HG02588 (cell line): ENCODE results near the gene ANK3.

Experiments used
- ATAC-seq: cut with Tn5 transposase; IDR thresholded peaks from one replicate; pipeline ENCODE4 v1.9.1; 2021; ENCODE audit warnings: mild to moderate bottlenecking, moderate library complexity; ENCODE audit not compliant: unreplicated experiment

The ANK3 gene

DNA sequence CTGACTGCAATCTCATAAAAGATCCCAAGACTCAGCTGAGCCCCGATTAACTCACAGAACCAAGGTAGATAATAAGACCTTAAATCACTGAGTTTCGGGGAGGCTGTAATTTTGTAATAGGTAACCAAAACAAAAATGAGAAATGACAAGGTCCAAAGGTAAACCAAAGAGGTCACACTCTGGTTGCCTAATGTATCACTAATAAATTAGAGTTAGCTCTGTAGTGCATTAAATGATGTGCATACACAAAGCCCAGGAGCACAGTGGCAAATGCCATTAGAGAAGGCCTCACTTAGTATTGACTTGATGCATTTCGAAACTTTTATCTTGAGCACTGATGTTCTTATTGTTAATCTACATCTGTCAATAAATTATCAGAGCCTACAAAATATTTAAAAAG, 245.6 kb downstream of the ANK3 start:
- no peak for ATAC-seq

DNA sequence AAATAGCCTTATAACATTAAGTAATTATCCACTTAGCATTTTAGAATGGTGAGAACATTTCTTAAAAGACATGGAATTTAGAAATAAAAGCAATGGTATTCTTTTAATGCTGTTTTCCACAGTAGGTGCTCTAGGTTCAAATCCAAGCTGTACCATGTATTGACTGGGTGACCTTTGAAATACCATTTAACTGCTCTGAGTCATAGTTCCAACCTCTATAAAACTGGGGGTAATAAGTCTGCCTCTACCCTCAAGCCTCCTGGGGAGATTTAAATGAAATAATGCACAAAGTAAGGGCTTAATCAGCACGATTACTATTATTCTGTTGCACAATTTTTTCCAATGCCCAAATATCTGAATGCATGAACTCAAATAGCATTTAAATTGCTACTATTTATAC, 246.9 kb downstream of the ANK3 start:
- no peak for ATAC-seq

DNA sequence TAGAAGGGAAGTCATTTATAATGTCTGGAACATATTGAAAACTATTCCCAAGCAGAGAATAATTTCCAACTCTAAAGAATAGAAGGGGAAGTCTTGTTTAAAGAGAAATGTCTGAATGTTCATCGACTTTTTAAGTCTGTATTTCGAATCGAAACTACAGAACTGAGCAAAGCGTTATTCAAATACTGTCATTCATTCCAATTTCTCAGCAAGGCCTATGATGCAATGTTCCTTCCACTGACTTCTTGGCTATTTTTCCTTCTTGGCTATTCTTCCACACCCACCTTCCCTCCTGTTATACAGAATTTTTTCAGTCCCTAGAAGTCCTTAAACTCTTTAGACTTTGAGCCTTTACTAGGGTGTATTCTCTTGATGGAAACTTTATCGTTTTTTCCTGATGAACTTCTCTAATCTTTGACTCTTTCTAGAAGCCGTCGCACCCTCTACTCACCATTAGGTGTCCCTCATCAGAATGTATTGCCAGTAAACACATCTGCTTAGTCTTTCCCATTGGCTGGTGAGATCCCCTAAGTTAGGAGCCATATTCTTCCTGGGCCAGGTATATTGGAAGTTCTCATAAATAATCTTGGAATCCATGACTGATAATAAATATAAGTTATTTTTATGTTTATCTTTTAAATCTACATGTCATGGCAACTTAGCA, 247.6 kb downstream of the ANK3 start:
- ATAC-seq: no peak

DNA sequence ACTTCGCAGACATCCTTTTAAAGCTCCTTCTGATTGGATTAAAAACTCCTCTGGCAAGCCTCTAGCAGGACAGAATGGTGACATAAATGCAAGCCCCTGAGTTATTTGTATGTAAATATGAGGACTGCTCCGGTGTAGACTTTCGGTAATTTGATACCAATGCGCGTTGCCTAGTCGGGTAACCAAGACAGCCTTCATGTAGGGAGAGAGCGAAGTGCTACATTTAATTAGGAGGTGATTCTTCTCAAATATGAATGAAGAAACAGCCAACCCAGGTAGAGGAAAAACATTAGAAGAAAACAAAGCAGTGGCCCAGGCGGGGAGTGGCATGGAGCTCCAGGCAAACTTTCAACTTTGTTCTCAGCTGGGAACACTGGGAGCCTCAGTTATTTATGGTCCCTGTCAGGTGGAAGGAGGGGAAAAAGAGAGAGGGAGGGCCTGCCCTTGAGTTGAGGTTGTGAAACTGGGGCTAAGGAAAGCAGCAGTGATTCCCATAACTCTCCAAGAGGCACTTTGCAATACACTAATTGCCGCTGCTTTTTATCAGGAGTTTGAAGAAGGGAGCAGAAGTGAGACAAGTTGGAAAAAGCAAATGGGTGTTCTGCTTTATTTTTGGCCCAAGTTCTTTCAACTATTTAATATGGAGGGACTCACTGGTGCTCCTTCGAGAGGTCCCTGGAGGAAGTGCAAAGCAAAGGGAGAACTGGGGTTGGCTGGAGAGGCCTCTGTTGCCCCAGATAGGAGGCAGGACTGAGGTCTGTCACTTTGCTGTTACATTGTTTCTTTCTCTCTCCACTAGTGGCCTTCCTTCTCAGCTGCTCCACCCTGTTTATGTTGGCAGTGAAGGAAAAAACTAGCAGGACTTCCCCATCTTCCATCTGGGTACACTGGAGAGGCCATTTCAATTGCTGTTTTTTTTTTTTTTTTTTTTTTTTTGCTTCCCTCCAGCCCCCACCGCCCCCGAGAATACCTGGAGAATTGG, 248.7 kb downstream of the ANK3 start:
- no peak for ATAC-seq

DNA sequence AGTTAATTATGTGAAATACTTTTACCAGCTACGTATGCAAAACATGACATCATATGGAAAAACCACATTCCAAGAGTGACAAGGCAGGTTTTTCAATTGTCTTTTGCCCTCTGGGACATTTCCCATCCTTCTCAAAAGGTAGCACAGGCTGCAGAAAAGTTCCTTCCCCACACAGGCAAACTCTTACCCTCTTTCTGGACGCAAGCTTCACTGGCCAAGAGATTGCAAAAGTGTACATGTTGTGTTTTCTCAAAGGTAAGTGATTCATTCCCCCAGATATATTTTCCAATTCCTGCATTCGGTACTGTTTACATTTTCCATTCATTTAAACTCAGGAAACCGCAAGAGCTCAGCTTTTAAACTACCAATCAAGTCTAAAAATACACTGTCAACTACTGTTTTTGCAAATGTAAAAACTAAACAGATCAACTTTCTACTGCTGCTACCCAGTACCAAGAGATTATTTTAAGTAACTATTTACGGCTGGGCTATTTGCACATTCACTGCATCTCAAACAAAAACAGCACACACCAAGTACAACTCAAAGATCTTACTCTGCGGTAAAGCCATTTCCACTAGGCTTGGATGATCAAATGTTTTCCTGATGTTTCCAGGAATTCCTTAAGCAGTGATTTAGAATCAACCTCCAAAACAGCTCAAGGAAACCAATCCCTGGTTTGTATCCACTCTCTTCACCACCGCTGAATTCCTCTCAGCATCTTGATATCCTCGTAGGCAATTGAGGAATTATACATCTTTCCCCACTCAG, 249.7 kb downstream of the ANK3 start:
- ATAC-seq: no peak

DNA sequence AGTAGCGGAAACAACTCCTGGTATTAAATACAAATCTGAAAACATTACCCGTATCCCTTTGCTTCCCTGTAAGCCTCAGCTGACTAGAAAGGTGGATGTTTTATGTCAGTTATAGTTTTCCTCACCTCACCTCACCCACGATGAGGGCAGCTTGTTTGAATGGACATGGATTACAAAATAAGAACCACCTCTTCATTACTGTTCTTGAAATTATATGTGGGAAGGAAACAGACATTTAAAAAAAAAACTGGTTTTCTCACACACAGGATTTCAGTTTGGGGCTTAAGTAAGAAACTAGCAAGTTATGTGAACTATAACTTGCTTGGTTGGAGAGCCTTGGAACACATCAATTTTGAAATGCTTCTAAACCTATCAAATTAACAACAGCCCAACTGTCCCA, 250.4 kb downstream of the ANK3 start:
- no peak for ATAC-seq

DNA sequence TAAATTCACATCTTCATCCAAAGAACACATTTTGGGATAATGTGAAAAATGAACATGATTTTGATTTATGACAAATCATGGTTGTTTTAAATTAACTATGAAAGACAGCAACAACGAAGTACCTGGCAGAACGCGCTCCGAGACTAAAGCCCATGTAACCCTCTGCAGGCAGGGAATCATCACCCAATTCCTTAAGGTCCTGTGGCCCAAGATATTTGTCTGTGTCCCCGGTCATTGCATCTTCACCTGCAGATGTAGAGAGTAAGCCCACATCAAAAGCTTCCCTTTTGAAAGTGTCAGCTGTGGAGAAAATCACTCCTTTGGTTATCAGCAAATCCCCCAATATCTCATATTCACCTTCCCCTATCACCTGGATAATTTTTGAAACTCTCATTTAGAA, 250.8 kb downstream of the ANK3 start:
- no peak for ATAC-seq

DNA sequence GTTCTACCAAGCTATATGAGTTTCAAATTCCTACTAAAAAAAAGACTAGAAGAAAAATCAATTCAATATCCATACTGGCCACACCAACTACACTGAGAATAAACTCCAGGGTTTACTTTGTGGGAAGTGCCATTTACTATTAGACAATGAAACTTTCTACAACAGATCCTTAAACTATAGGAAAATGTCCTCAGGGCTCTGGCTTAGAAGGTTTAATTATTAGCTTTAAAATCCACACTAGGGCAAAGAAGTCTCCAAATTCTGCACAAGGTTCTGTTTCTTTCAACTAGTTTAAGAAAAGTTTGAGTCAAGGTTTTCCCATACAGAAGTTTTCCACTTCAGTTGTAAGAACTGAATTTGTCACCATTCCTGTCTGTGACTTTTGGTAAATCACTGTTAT, 251.6 kb downstream of the ANK3 start:
- ATAC-seq: no peak

DNA sequence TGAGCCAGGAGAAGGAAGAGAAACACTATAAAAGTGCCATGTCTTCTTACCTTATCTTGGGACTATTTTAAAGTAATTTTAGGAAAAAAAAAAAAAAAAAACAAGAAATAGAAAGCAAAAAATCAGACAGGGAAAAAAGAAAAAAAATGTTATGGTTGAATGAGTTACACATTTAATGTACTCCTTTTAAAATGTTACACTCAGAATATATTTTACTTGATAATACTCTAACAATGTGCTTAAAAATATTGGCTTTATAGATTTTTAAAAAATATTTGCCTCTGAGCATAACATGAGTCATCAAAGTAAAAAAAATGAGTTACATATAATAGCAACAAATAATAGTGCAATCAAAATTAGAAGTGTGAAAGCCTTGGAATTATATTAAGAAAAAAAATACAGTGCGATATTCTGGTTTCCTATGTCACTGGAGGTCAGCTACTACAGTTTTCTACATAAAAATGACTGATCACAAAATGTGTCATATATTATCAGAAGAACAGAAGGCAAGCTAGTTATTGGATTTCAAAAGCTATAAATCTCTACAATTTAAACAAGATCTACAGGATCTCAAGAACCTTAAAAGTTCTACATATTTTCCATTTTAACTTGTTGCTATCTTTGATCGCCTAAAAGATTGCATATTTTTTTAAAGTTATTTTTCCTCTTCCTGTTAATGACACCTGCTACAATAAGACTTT, 252.2 kb downstream of the ANK3 start:
- ATAC-seq: no peak

DNA sequence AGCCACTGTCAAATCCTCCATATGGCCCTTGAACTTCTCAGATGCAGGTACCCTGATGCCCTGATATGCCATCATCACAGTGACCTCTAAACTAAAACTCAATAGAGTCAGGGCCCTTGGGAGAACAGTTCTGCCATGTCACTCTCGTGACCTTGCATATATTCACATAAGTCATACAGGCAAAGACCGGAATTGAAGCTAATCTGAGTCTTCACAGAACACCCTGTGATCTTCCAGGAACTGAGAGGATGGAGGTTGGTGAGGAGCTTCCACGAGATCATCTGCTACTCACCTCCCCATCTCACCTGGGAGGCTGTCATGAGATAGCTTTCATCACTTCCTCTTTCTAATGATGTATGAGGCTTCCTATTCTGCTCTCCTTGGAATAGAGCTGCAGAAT, 254.7 kb downstream of the ANK3 start:
- peak; percentile 51 for ATAC-seq

DNA sequence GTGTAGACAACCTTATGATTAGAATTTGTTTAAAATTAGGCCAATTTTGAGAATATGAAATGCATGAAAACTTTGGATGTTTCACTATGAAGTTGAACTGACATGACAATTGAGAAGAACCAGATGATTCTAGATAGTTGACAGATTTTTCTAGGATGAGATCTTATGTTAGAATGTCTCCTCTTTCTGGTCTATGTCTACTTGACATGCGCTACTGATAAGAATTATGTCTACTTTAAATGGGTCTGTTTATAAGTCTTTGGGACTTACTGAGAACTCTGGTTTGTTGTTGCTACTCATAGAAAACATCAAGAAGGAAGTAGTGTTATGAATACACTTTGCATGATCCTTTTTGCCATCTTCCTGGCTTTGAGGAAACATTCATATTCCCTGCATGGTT, 255.1 kb downstream of the ANK3 start:
- no peak for ATAC-seq

DNA sequence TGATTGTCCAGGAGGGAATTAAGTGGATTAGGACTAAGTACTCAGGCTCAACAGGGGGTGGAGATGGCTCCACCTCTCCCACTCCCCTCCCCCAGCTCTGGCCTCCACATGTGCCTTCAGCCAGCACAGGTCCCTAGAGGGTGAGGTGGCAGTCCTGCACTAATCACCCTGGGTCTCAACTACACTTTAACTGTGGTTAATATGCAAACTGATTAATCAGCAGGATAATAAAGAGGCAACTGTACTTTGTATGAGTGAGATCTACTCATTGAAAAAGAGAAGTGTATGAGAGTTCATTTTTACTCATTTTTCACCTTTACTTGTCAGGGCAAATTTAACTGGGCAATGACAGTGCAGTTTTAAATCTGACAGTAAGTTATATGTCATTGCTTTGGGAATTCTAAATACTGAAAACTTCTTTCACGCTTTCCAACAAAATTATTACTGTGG, 259.5 kb downstream of the ANK3 start:
- ATAC-seq: no peak

DNA sequence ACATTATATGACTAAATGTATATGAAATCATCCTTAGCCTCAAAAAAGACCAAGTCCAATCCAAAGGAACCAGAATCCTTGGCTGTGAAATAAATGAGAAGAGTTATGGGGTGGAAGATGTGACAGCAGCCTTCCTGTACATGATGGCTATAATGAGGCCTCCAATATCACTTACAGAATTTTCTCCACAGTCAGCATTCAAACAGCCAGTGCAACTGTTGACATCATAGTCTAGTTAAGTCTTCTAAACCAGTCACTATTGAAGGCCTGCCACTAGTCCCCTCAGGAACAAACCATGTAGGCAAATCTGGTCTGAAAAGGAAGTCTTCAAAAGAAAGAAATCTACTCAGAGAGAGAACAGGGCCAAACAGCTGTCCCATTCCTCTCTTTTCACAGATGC, 263.8 kb downstream of the ANK3 start:
- ATAC-seq: no peak

DNA sequence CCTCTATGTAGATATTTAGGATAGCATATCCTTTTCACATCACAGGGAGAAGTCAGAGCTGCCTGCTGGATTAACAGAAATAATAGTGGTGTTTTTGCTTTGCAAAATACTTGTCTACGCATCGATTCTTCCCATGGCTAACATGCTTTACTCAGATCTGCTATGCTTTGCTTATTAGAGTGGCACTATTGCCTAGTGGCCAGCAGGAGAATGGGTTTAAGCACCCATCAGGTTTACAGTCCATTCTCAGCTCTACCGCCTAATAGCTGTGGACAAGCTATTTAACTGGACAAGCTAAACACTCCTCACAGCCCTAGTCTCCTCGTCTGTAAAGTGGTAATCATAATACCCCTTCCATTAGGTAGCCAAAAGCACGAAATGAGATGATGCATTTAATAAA, 265.1 kb downstream of the ANK3 start:
- ATAC-seq: no peak

DNA sequence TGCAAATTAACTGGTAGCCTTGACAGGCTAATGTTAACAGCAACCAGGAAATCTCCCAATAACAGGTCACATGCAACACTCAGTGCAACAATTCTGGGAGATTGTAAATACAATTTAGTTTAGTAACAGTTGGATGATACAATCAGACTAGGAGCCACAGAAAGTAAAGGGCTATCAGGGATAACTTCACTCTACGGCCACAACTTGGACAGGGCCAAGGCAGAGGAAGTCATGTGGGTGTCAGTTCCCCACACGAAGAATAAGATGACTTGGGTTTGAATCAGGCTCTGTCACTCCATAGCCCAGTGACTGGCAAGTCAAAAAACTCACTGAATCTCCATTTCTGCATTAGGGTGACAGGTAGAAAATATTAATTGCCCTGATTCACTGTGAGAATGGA, 266.0 kb downstream of the ANK3 start:
- no peak for ATAC-seq

DNA sequence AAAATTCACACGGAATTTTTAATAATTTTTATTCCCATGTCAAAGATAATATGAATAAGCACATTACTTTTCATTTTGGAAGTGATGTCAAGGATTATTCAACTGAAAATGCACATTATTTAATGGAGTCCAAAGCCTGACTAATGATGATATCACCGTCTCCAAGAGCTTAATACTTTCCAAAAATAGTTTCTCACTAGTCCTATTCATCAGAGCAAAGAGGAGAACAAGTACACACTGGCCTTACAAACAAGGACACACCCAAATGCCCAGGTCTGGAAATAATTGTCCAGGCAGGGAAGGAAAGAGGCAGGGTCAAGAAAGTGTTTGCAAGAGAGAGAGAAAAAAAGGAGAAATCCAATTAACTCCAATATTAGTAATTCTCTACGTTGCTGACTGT, 266.5 kb downstream of the ANK3 start:
- no peak for ATAC-seq

DNA sequence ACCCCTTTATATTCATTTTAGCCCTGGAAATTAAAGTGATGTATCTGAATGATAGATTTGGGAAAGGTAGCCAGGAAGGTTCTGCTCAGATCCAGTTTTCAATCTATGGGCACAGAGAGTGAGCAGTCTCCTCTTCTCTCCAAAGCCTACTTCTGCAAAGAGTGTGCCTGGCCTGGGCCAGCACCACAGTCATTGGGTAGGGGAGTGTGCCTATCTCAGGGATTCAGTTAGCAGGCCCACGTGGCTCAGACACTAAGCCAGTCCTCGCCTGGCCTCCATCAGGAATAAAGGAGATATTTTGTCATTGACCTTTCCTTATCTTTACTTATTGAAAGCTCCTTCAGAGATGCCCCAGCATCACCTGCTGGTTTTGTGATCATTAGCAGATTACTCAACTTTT, 267.5 kb downstream of the ANK3 start:
- no peak for ATAC-seq

DNA sequence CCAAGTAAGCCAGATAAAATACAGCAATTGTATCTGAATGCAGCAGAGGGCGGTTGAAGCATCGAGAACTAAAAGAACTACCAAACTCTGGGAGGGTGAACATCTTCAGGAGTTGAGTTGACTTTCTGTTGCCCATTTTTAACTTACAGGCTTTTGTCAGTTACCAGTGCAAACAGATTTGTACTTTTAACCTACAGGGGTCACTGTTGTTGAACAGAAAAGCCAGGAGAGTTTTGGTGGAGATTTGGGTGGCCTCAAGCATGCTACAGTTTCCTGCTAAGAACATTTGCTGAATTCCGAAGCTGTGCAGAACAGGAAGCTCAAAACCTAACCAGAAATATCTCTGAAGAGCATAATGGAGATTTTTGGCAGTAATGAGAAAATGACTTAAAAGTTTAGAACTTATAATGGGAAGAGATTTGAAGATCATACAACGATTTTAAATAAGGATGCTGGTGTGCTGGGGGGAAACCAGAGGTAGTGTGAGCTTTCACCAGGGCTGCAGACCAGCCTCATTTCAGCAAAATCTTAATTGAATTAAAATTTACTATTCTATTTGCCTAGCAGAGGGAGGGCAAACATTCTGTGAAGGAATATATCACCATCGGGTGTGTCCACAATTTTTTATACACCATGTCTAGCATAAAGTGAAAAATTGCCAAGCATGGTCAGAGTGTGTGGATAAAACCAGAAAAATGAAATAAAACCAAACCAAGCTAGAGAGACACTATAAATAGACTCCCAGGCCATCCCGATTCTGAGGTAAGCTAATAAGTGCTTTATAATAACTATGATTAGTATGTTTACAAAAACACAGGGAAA, 274.7 kb downstream of the ANK3 start:
- peak; percentile 68 for ATAC-seq

DNA sequence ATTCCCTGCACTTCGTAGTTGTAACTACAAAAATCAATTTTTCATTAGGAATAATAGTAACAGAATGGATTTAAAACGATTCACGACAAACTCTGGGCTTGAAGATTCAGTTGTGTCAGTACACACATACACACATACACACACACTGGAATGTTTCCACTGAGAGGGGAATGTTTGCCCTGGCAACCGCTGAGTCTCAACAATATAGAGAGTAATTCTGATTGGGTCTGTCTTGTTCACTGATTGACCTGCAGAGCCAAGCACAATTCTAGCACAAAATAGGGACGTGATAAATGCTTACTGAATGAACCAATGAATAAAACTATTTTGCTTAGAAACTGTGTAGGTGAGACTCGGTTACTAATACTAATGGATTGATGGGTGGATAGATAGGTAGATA, 278.9 kb downstream of the ANK3 start:
- no peak for ATAC-seq
